Testis (tissue), 2 donors: ENCODE measurements around the gene MYLK.

ENCODE experiments used
- POLR2A ChIP-seq: fragments of 450-650 bp; IDR thresholded peaks from one replicate; pipeline ENCODE4 v1.6.1; 2017; ENCODE audit warnings: antibody characterized with exemption, mild to moderate bottlenecking, moderate library complexity
- TF ChIP-seq, protein P1 (sequence below), 3 experiments: fragments of 450-650 bp in 2 of 3; fragments of 200-600 bp in 1 of 3; sonication (generic) in 1 of 3; IDR thresholded peaks; one replicate each; pipeline ENCODE4 v1.5.1; 2016 to 2019; ENCODE audit warnings: antibody characterized with exemption in 3 of 3, mild to moderate bottlenecking in 2 of 3, moderate library complexity in 1 of 3

DNA sequence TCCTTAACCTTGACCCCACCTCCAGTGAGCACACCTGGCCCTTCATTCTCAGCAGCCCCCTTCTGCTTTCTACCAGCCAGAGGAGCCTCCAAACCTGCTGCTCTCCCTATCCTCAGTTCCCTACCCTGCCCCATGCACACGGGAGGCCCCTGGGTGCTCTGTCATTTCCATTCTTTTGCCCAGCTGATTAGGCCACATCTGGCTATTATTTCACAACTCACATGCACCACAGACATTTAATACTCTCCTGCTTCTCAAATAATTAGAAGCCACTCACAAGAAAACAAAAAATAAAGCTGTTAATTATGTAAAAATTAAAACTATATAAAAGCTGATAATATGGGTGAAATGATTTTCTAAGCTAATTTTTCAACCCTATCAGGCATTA is 50.7 kb downstream of the MYLK start:
- TF ChIP-seq, protein P1, sequence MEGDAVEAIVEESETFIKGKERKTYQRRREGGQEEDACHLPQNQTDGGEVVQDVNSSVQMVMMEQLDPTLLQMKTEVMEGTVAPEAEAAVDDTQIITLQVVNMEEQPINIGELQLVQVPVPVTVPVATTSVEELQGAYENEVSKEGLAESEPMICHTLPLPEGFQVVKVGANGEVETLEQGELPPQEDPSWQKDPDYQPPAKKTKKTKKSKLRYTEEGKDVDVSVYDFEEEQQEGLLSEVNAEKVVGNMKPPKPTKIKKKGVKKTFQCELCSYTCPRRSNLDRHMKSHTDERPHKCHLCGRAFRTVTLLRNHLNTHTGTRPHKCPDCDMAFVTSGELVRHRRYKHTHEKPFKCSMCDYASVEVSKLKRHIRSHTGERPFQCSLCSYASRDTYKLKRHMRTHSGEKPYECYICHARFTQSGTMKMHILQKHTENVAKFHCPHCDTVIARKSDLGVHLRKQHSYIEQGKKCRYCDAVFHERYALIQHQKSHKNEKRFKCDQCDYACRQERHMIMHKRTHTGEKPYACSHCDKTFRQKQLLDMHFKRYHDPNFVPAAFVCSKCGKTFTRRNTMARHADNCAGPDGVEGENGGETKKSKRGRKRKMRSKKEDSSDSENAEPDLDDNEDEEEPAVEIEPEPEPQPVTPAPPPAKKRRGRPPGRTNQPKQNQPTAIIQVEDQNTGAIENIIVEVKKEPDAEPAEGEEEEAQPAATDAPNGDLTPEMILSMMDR (IDR thresholded peaks at IDR 0.05) = no peak
- no peak for TF ChIP-seq POLR2A
